DOHH2 (cell line): Measurements from ENCODE around the gene SPACA9.

Experiments used
- CTCF ChIP-seq: fragments of 200-600 bp; sonication (generic); IDR thresholded peaks from one replicate; pipeline ENCODE4 v1.5.1; 2014; ENCODE audit warnings: antibody characterized with exemption, mild to moderate bottlenecking, low read depth, low read length; ENCODE audit not compliant: poor library complexity, severe bottlenecking
- EZH2phosphoT487 ChIP-seq: fragments of 200-600 bp; sonication (generic); IDR thresholded peaks from 2 replicates; pipeline ENCODE4 v1.6.1; 2017; ENCODE audit warnings: borderline replicate concordance, mild to moderate bottlenecking, antibody characterized with exemption, low read length, moderate library complexity, mixed read lengths

GRCh38 chr9:132896906-132897305, 18.2 kb downstream of the SPACA9 start:
- TF ChIP-seq CTCF (no peak), EZH2phosphoT487 (no peak)
